Activated naive CD4-positive, alpha-beta T cell treated with anti-CD3 and anti-CD28 coated beads for 36 hours (primary cell): ENCODE data around the gene PLEKHN1. TPM values are rescaled to one million over a fixed set of nuclear protein-coding genes. Genes with fewer than 3 reads are reported as not detected.
A peak's percentile ranks its signal among the peaks of the same experiment; 100 is the strongest.

ENCODE experiments used
- CTCF ChIA-PET: fragments of 350-600 bp; sonication (Branson Sonifier 250); formaldehyde crosslinking; loops from one replicate; lab custom pipeline; 2021; ENCODE audit warnings: antibody characterized with exemption; lab: Charles Lee
- DNase-seq: peaks from one replicate; pipeline ENCODE4 v3.0.0-alpha.2; 2020
- H3K27ac Mint-ChIP-seq: one replicate; pipeline ENCODE4 v1.8.0; 2021; ENCODE audit warnings: mild to moderate bottlenecking, mixed read lengths
- H3K27me3 Mint-ChIP-seq: one replicate; pipeline ENCODE4 v1.8.0; 2021; ENCODE audit warnings: low read depth, mixed read lengths
- H3K36me3 Mint-ChIP-seq: one replicate; pipeline ENCODE4 v1.8.0; 2021; ENCODE audit warnings: low read depth, mixed read lengths
- H3K4me1 Mint-ChIP-seq: one replicate; pipeline ENCODE4 v1.8.0; 2021; ENCODE audit warnings: low read depth, mixed read lengths
- H3K4me3 Mint-ChIP-seq: one replicate; pipeline ENCODE4 v1.8.0; 2021; ENCODE audit warnings: mild to moderate bottlenecking, moderate library complexity, mixed read lengths
- H3K9me3 Mint-ChIP-seq: one replicate; pipeline ENCODE4 v1.8.0; 2021; ENCODE audit warnings: mixed read lengths
- intact Hi-C: fragments of 100-400 bp; cut with micrococcal nuclease; formaldehyde crosslinking; loops from one replicate; pipeline ENCODE4 v1.15.1; 2023
- total RNA-seq, 2 experiments: library from RNA; stranded (reverse); gene quantifications; one replicate each; pipeline ENCODE4 v1.2.3, GENCODE V29; 2021

Gene PLEKHN1
- total RNA-seq, 2 experiments from 2014 or later: 0.52 to 0.69 TPM

- no peak overlapping the region for H3K27ac Mint-ChIP-seq
- H3K4me3 Mint-ChIP-seq: no peak overlapping the region
- H3K9me3 Mint-ChIP-seq: no peaks in the 10 kb centered on the region
- H3K36me3 Mint-ChIP-seq: peaks cover 42% of the 10 kb centered on the region
- no peaks in the 10 kb centered on the region for H3K27me3 Mint-ChIP-seq
- CTCF ChIA-PET: no interaction called here
- no peaks in the 10 kb centered on the region for H3K4me1 Mint-ChIP-seq
- no peak for DNase-seq
- intact Hi-C loops: no loop called here
Observed at GRCh38 chr1:951364-951763, 14.9 kb upstream of the PLEKHN1 start.

GRCh38 chr1:952201-952600, 14.1 kb upstream of the PLEKHN1 start:
- Mint-ChIP-seq H3K27me3 (no peaks in the 10 kb centered on the region), H3K4me1 (peaks cover under 1% of the 10 kb centered on the region), H3K4me3 (no peak overlapping the region), H3K9me3 (no peaks in the 10 kb centered on the region), H3K27ac (no peak overlapping the region), H3K36me3 (peaks cover 39% of the 10 kb centered on the region)
- DNase-seq: no peak
- CTCF ChIA-PET: no interaction called here
- intact Hi-C loops: no loop called here

GRCh38 chr1:952603-953002, 13.7 kb upstream of the PLEKHN1 start:
- Mint-ChIP-seq H3K4me3 (no peak overlapping the region), H3K36me3 (peaks cover 40% of the 10 kb centered on the region), H3K4me1 (peaks cover 5% of the 10 kb centered on the region), H3K27ac (no peak overlapping the region), H3K27me3 (no peaks in the 10 kb centered on the region), H3K9me3 (no peaks in the 10 kb centered on the region)
- intact Hi-C loops: no loop called here
- CTCF ChIA-PET: no interaction called here
- no peak for DNase-seq

GRCh38 chr1:953524-954320, 12.6 kb upstream of the PLEKHN1 start:
- DNase-seq: no peak
- H3K9me3 Mint-ChIP-seq: no peaks in the 10 kb centered on the region
- peaks cover 43% of the 10 kb centered on the region for H3K36me3 Mint-ChIP-seq
- H3K4me1 Mint-ChIP-seq: peaks cover 12% of the 10 kb centered on the region
- intact Hi-C loops: no loop called here
- no peak overlapping the region for H3K4me3 Mint-ChIP-seq
- no peaks in the 10 kb centered on the region for H3K27me3 Mint-ChIP-seq
- no peak overlapping the region for H3K27ac Mint-ChIP-seq
- CTCF ChIA-PET: interaction anchor here (0.6 kb wide), 1 partner anchor 10 kb away, joined by 3 read pairs; no protein-coding TSS in a partner anchor

- peaks cover 40% of the 10 kb centered on the region for H3K36me3 Mint-ChIP-seq
- intact Hi-C loops: no loop called here
- no peak overlapping the region for H3K27ac Mint-ChIP-seq
- no peaks in the 10 kb centered on the region for H3K27me3 Mint-ChIP-seq
- no peak overlapping the region for H3K4me3 Mint-ChIP-seq
- H3K4me1 Mint-ChIP-seq: peaks cover 14% of the 10 kb centered on the region
- CTCF ChIA-PET: no interaction called here
- H3K9me3 Mint-ChIP-seq: no peaks in the 10 kb centered on the region
- DNase-seq: no peak
Observed at GRCh38 chr1:954927-955326, 11.4 kb upstream of the PLEKHN1 start.

GRCh38 chr1:955474-955873, 10.8 kb upstream of the PLEKHN1 start:
- Mint-ChIP-seq H3K27ac (no peak overlapping the region), H3K9me3 (no peaks in the 10 kb centered on the region), H3K4me3 (no peak overlapping the region), H3K36me3 (peaks cover 35% of the 10 kb centered on the region), H3K27me3 (no peaks in the 10 kb centered on the region), H3K4me1 (peaks cover 14% of the 10 kb centered on the region)
- intact Hi-C loops: no loop called here
- CTCF ChIA-PET: no interaction called here
- no peak for DNase-seq

GRCh38 chr1:956636-957035, 9.6 kb upstream of the PLEKHN1 start:
- Mint-ChIP-seq H3K27me3 (no peaks in the 10 kb centered on the region), H3K9me3 (no peaks in the 10 kb centered on the region), H3K36me3 (peaks cover 27% of the 10 kb centered on the region), H3K27ac (no peak overlapping the region), H3K4me1 (peaks cover 14% of the 10 kb centered on the region), H3K4me3 (no peak overlapping the region)
- DNase-seq: no peak
- intact Hi-C loops: no loop called here
- CTCF ChIA-PET: no interaction called here

GRCh38 chr1:958823-959730, 7.2 kb upstream of the PLEKHN1 start, which contains the start of gene NOC2L:
Gene NOC2L, minus strand, starts transcription at chr1:959256. Its CDS starts 16 bp downstream, at chr1:959240.
- H3K9me3 Mint-ChIP-seq: no peaks in the 10 kb centered on the region
- H3K36me3 Mint-ChIP-seq: peaks cover 22% of the 10 kb centered on the region

GRCh38 chr1:959731-960362, 6.4 kb upstream of the PLEKHN1 start:
- H3K4me3 Mint-ChIP-seq: peak overlapping the region; percentile 98
- DNase-seq: no peak
- H3K36me3 Mint-ChIP-seq: peaks cover 20% of the 10 kb centered on the region
- CTCF ChIA-PET: no interaction called here
- H3K4me1 Mint-ChIP-seq: peaks cover 17% of the 10 kb centered on the region
- H3K27me3 Mint-ChIP-seq: no peaks in the 10 kb centered on the region
- no peaks in the 10 kb centered on the region for H3K9me3 Mint-ChIP-seq
- H3K27ac Mint-ChIP-seq: no peak overlapping the region
- intact Hi-C loops: loop anchor here (1.0 to 2.0 kb wide), 3 partner anchors 7 to 156 kb away; partner anchors contain the start of gene C1orf159

More at GRCh38 chr1:958823-959730, 7.2 kb upstream of the PLEKHN1 start, which contains the start of gene NOC2L:
- CTCF ChIA-PET: no interaction called here
- intact Hi-C loops: loop anchor here (1.0 to 2.0 kb wide), 3 partner anchors 8 to 157 kb away; partner anchors contain the start of gene C1orf159
- peak within 1 kb of the TSS; percentile 98 for H3K4me3 Mint-ChIP-seq
- peaks cover 17% of the 10 kb centered on the region for H3K4me1 Mint-ChIP-seq
- DNase-seq: peak; percentile 97
- no peaks in the 10 kb centered on the region for H3K27me3 Mint-ChIP-seq
- no peak within 1 kb of the TSS for H3K27ac Mint-ChIP-seq

- CTCF ChIA-PET: interaction anchor here (1.2 kb wide), 1 partner anchor 23 kb away, joined by 3 read pairs; no protein-coding TSS in a partner anchor
- Mint-ChIP-seq H3K36me3 (peaks cover 16% of the 10 kb centered on the region), H3K27me3 (no peaks in the 10 kb centered on the region), H3K27ac (no peak within 1 kb of the TSS), H3K4me1 (peaks cover 17% of the 10 kb centered on the region), H3K4me3 (peak within 1 kb of the TSS; percentile 98), H3K9me3 (no peaks in the 10 kb centered on the region)
- intact Hi-C loops: no loop called here
- peak; percentile 85 for DNase-seq
Observed at GRCh38 chr1:960363-961131, 5.7 kb upstream of the PLEKHN1 start, which contains the start of gene KLHL17. Gene KLHL17, plus strand, starts transcription at chr1:960584. Its CDS starts 110 bp downstream, at chr1:960694.

GRCh38 chr1:961132-961669, 5.1 kb upstream of the PLEKHN1 start:
- no peak for DNase-seq
- intact Hi-C loops: no loop called here
- H3K4me1 Mint-ChIP-seq: peaks cover 20% of the 10 kb centered on the region
- no peaks in the 10 kb centered on the region for H3K9me3 Mint-ChIP-seq
- CTCF ChIA-PET: interaction anchor here (1.2 kb wide), 1 partner anchor 22 kb away, joined by 3 read pairs; no protein-coding TSS in a partner anchor
- H3K27me3 Mint-ChIP-seq: no peaks in the 10 kb centered on the region
- peak overlapping the region; percentile 52 for H3K4me3 Mint-ChIP-seq
- H3K36me3 Mint-ChIP-seq: peaks cover 11% of the 10 kb centered on the region
- no peak overlapping the region for H3K27ac Mint-ChIP-seq
